ENCODE measurements around the gene PRPF18.

GRCh38 chr10:13649844-13650520, 63.2 kb downstream of the PRPF18 start:
- TF ChIP-seq CTCF (IDR thresholded peaks at IDR 0.05; ENCODE audit: low read depth, low read length) (no peak), MAX (IDR thresholded peaks at IDR 0.05; ENCODE audit: low read depth, low read length) (no peak), MYC (IDR thresholded peaks at IDR 0.05; ENCODE audit: low read depth, low read length) (no peak), POLR2A (IDR thresholded peaks at IDR 0.05; ENCODE audit: extremely low read depth, insufficient read length) (no peak)
